CD4-positive, alpha-beta T cell treated with Interleukin-15 for 1 hour (primary cell): ENCODE results near the gene MEF2D.

ENCODE experiments used
- DNase-seq: peaks from one replicate; pipeline ENCODE4 v3.0.0-alpha.2; 2020

MEF2D gene

GRCh38 chr1:156499194-156499841 is 1.3 kb downstream of the MEF2D start:
- no peak for DNase-seq

- no peak for DNase-seq
Observed at GRCh38 chr1:156498432-156499193, 2.0 kb downstream of the MEF2D start.

- DNase-seq = no peak
Observed at GRCh38 chr1:156497743-156498431, 2.7 kb downstream of the MEF2D start.

GRCh38 chr1:156497078-156497742 is 3.4 kb downstream of the MEF2D start:
- DNase-seq = no peak

GRCh38 chr1:156496211-156496761 is 4.3 kb downstream of the MEF2D start:
- DNase-seq = no peak

GRCh38 chr1:156495401-156496140 is 5.0 kb downstream of the MEF2D start:
- no peak for DNase-seq

- no peak for DNase-seq
Observed at GRCh38 chr1:156494309-156494895, 6.2 kb downstream of the MEF2D start.

- DNase-seq = no peak
Observed at GRCh38 chr1:156493742-156494141, 6.8 kb downstream of the MEF2D start.

GRCh38 chr1:156493154-156493631 is 7.4 kb downstream of the MEF2D start:
- DNase-seq = no peak

- peak; percentile 67 for DNase-seq
Observed at GRCh38 chr1:156492591-156493080, 7.9 kb downstream of the MEF2D start.

- DNase-seq = no peak
Observed at GRCh38 chr1:156492013-156492590, 8.5 kb downstream of the MEF2D start.

GRCh38 chr1:156491151-156491949 is 9.2 kb downstream of the MEF2D start:
- no peak for DNase-seq

GRCh38 chr1:156490401-156491032 is 10.1 kb downstream of the MEF2D start:
- no peak for DNase-seq

- DNase-seq = no peak
Observed at GRCh38 chr1:156489935-156490293, 10.7 kb downstream of the MEF2D start.

GRCh38 chr1:156489166-156489934 is 11.2 kb downstream of the MEF2D start:
- peak; percentile 53 for DNase-seq

GRCh38 chr1:156488566-156489165 is 11.9 kb downstream of the MEF2D start:
- DNase-seq = no peak

- DNase-seq = peak; percentile 44
Observed at GRCh38 chr1:156487862-156488261, 12.7 kb downstream of the MEF2D start.
